ENCODE data around the gene IFT52. TPM values are rescaled to one million over a fixed set of nuclear protein-coding genes. Genes with fewer than 3 reads are reported as not detected.

The IFT52 gene, protein sequence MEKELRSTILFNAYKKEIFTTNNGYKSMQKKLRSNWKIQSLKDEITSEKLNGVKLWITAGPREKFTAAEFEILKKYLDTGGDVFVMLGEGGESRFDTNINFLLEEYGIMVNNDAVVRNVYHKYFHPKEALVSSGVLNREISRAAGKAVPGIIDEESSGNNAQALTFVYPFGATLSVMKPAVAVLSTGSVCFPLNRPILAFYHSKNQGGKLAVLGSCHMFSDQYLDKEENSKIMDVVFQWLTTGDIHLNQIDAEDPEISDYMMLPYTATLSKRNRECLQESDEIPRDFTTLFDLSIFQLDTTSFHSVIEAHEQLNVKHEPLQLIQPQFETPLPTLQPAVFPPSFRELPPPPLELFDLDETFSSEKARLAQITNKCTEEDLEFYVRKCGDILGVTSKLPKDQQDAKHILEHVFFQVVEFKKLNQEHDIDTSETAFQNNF
- total RNA-seq: 30.5 and 38.3 TPM in 2 replicates

DNA sequence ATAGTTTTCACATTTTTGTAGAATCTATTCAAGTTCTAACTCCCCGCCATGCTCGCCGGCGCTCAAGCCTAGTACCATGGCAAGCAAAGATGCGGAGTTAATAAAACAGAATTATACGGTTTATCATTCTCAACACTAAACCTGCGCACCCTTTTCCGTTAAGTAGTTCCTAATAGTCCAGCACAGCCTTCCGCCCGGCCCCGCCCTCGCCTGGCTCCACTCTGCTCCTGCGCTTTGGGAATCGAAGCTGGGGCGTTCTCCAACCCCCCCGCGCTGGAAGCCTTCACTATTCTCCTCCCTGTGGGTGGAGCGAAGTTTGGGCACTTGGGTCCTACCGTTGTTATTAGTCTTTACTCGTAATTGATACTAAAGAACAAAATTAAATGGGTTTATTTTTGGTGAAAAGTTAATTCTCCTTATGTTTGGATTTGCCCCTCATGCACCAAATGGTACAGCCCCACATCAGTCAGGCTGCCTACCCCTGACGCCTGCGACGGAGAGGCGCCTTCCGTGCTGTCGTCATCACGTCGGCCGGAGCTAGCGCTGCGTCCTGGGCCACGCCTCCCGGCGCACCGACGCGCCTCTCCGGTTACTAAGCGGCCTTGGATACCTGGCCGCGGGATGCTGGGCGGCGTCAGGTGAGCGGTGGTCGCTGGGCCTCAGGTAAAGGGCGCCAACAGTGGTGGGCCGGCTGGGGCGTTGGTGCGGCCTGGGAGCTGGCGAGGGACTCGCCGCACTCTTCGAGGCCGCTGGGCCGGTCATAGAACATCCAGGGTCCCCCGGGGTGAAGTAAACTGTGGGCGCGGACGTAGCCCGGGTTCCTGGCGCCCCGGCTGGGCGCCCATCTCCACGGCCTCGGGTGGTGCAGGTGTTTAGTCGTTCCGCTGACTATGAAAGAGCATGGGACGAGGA is at the start of gene IFT52:
IFT52 (plus strand) TSS at position 546 of the 912 bp plus-strand sequence. CDS start 3,762 bp downstream, outside the sequence.

GRCh38 chr20:43558412-43559146 is 32.2 kb upstream of the IFT52 start, which contains the start of gene SGK2:
Gene SGK2, plus strand, starts transcription at chr20:43559027. Its CDS starts 7,469 bp downstream, at chr20:43566496.

DNA sequence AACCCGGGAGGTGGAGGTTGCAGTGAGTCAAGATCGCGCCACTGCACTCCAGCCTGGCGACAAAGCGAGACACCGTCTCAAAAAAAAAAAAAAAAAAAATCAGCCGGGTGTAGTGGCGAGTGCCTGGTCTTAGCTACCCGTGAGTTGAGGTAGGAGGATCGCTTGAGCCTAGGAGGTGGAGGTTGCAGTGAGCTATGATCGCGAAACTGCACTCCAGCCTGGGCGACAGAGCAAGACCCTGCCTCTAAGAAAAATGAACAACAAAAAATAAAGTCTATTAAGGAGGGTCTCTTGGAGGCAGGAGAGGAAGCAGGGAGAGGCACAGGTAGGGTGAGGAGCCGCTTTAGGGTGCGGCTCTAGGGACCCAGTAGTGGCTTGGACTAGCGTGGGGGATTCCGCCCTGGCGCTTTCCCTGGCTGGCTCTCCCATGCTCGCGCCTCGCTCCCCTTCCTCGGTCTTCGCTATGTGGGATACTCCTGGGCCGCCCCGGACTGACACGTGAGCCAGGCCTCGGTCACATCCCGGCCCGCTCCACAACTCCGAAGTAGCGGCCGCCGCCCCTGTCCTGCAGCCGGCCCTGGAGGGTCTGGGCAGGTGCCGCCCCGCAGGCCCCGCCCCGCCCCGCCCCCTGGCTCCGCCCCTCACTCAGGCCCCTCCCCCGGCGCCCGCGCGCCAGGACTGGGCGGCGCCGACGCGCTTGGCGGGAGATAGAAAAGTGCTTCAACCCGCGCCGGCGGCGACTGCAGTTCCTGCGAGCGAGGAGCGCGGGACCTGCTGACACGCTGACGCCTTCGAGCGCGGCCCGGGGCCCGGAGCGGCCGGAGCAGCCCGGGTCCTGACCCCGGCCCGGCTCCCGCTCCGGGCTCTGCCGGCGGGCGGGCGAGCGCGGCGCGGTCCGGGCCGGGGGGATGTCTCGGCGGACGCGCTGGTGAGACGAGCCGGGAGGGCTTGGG is 75.9 kb downstream of the IFT52 start, which contains the start of gene MYBL2:
MYBL2 (plus strand) TSS at position 739 of the 953 bp plus-strand sequence; CDS start at position 909, 170 bp downstream.

Other genes with a start within 250 kb of the IFT52 start
- 43.7 and 62.9 TPM in 2 replicates for gene SRSF6, start 133.0 kb upstream of the IFT52 start, total RNA-seq
- 2.0 and 2.9 TPM in 2 replicates for gene L3MBTL1, start 83.2 kb upstream of the IFT52 start, total RNA-seq
- under 0.01 TPM in 1 of 2 replicates, not detected in the other for gene SGK2, start 31.9 kb upstream of the IFT52 start, total RNA-seq
- gene MYBL2, start 76.2 kb downstream of the IFT52 start, total RNA-seq: 8.8 and 12.1 TPM in 2 replicates
- not detected in 2 replicates for gene GTSF1L, start 136.1 kb downstream of the IFT52 start, total RNA-seq